HepG2 (cell line): ENCODE data around the gene CDS1. TPM values are rescaled to one million over a fixed set of nuclear protein-coding genes. Genes with fewer than 3 reads are reported as not detected.

Experiments
- ATAC-seq: fragments of 200-7000 bp; cut with Tn5 transposase; 3 replicates; pipeline ENCODE4 v1.9.1; 2020; ENCODE audit warnings: mild to moderate bottlenecking, moderate library complexity
- BruUV-seq: library from RNA; stranded (reverse); fragments of 400-500 nt; replicated peaks from 2 replicates; lab custom pipeline; 2021; lab: Mats Ljungman, UMichigan
- CTCF ChIA-PET: fragments of 300-600 bp; formaldehyde crosslinking; extraction: SDS; loops from one replicate; lab custom pipeline; 2021; ENCODE audit warnings: low total read pairs, inconsistent platforms, low intra/inter-chr PET ratio; lab: Yijun Ruan, JAX
- POLR2A ChIA-PET: fragments of 350-600 bp; sonication (Branson Sonifier 250); formaldehyde crosslinking; loops from one replicate; lab custom pipeline; 2020; ENCODE audit warnings: antibody characterized with exemption, inconsistent platforms; lab: Yijun Ruan, JAX
- DNase-seq: peaks from one replicate; pipeline ENCODE4 v3.0.0-alpha.2; 2015; ENCODE audit warnings: low spot score
- FAIRE-seq: peaks from 3 replicates; lab custom pipeline; 2011; peaks lifted over from hg19 to GRCh38; lab: Jason Lieb, UNC
- H2AFZ ChIP-seq: one replicate; pipeline ENCODE4 v1.6.1; 2011; ENCODE audit warnings: low read length, inconsistent platforms
- H3K27ac ChIP-seq: fragments of 300-600 bp; 3 replicates; pipeline ENCODE4 v1.8.0; 2011; ENCODE audit warnings: mixed run types, mild to moderate bottlenecking, mixed read lengths, low read length, inconsistent platforms; ENCODE audit not compliant: insufficient read depth; ENCODE audit errors: extremely low read length
- H3K27me3 ChIP-seq, 2 experiments: fragments of 200-600 bp in 1 of 2; 2 replicates in 1 of 2; 3 replicates in 1 of 2; pipeline versions ENCODE4 v1.6.0 to v1.8.0; 2011; ENCODE audit warnings: low read length in 2 of 2, mild to moderate bottlenecking in 2 of 2, moderate library complexity in 2 of 2, inconsistent platforms in 1 of 2; ENCODE audit not compliant: insufficient read depth in 2 of 2, control insufficient read depth in 1 of 2
- H3K36me3 ChIP-seq, 2 experiments: fragments of 200-600 bp in 1 of 2; replicated peaks in 1 of 2; 2 replicates in 1 of 2; 3 replicates in 1 of 2; pipeline versions ENCODE4 v1.5.1 to v1.8.0; 2011; ENCODE audit warnings: low read length in 2 of 2, inconsistent platforms in 1 of 2; ENCODE audit not compliant: insufficient read depth in 2 of 2, control insufficient read depth in 1 of 2
- H3K4me1 ChIP-seq: 2 replicates; pipeline ENCODE4 v1.5.1; 2012; ENCODE audit warnings: low read length, inconsistent platforms; ENCODE audit not compliant: insufficient read depth
- H3K4me2 ChIP-seq: 2 replicates; pipeline ENCODE4 v1.6.0; 2011; ENCODE audit warnings: low read depth, low read length, inconsistent platforms
- H3K4me3 ChIP-seq, 3 experiments: fragments of 200-600 bp in 1 of 3; sonication (generic), shearing (Covaris generic) in 1 of 3; replicated peaks in 1 of 3; 2 replicates each; pipeline ENCODE4 v1.5.1; 2011 to 2016; ENCODE audit warnings: low read length in 3 of 3, inconsistent platforms in 2 of 3, low read depth in 2 of 3, mild to moderate bottlenecking in 2 of 3, control low read depth in 1 of 3, mixed read lengths in 1 of 3; ENCODE audit not compliant: insufficient read depth in 1 of 3
- H3K79me2 ChIP-seq: one replicate; pipeline ENCODE4 v1.6.1; 2011; ENCODE audit warnings: low read length, inconsistent platforms; ENCODE audit not compliant: insufficient read depth
- H3K9ac ChIP-seq: 2 replicates; pipeline ENCODE4 v1.6.0; 2011; ENCODE audit warnings: mild to moderate bottlenecking, low read depth, low read length, inconsistent platforms; ENCODE audit not compliant: insufficient read depth
- H3K9me3 ChIP-seq: 2 replicates; pipeline ENCODE4 v1.5.1; 2012; ENCODE audit warnings: mild to moderate bottlenecking, low read length
- H4K20me1 ChIP-seq: 2 replicates; pipeline ENCODE4 v1.6.0; 2011; ENCODE audit warnings: inconsistent platforms, mild to moderate bottlenecking, low read length, moderate library complexity; ENCODE audit not compliant: insufficient read depth
- BORCS8-MEF2B ChIP-seq: sonication (generic); formaldehyde crosslinking; IDR thresholded peaks from 2 replicates; pipeline ENCODE4 v1.8.0; 2022; ENCODE audit warnings: mild to moderate bottlenecking, missing genetic modification reagents
- BRD4 ChIP-seq: sonication (generic); formaldehyde crosslinking; IDR thresholded peaks from 2 replicates; pipeline ENCODE4 v1.4.0; 2020; ENCODE audit warnings: missing genetic modification reagents
- ESRRA ChIP-seq: sonication (generic); formaldehyde crosslinking; IDR thresholded peaks from 2 replicates; pipeline ENCODE4 v1.5.1; 2020; ENCODE audit warnings: mild to moderate bottlenecking, low read depth, missing genetic modification reagents
- IRF2 ChIP-seq: IDR thresholded peaks from 2 replicates; pipeline ENCODE4 v1.6.1; 2018; ENCODE audit warnings: missing genetic modification reagents, missing compliant biosample characterization
- KDM5B ChIP-seq: sonication (generic); formaldehyde crosslinking; IDR thresholded peaks from 2 replicates; pipeline ENCODE4 v1.4.0; 2020; ENCODE audit warnings: missing genetic modification reagents, mild to moderate bottlenecking, borderline replicate concordance
- MIER3 ChIP-seq: IDR thresholded peaks from 2 replicates; pipeline ENCODE4 v1.6.1; 2016; ENCODE audit warnings: missing compliant biosample characterization, borderline replicate concordance
- RBAK ChIP-seq: sonication (generic); formaldehyde crosslinking; IDR thresholded peaks from 2 replicates; pipeline ENCODE4 v1.5.1; 2020; ENCODE audit warnings: mild to moderate bottlenecking, missing genetic modification reagents
- SMC3 ChIP-seq: IDR thresholded peaks from 2 replicates; pipeline ENCODE4 v1.6.1; 2011; ENCODE audit warnings: low read length, improper control_type of control experiment
- ZFP41 ChIP-seq: sonication (generic); formaldehyde crosslinking; IDR thresholded peaks from 2 replicates; pipeline ENCODE4 v1.4.0; 2020; ENCODE audit warnings: mild to moderate bottlenecking, missing genetic modification reagents, borderline replicate concordance
- ZNF292 ChIP-seq: sonication (generic); formaldehyde crosslinking; IDR thresholded peaks from 2 replicates; pipeline ENCODE4 v1.8.1; 2022; ENCODE audit warnings: mild to moderate bottlenecking, low read depth, missing genetic modification reagents, borderline replicate concordance
- ZNF577 ChIP-seq: sonication (generic); formaldehyde crosslinking; IDR thresholded peaks from 2 replicates; pipeline ENCODE4 v1.4.0; 2020; ENCODE audit warnings: mild to moderate bottlenecking, low read depth, missing genetic modification reagents, borderline replicate concordance
- WGBS: methylation state at CpG from one replicate; pipeline ENCODE4 v1.1.6; 2017; ENCODE audit warnings: low lambda C conversion rate; 5-methylcytosine and 5-hydroxymethylcytosine counted together
- in situ Hi-C: cut with HindIII; loops from 2 replicates; pipeline ENCODE4 v1.10.0; 2017; ENCODE audit warnings: low pct_unique_long_range_greater_than_20kb; ENCODE audit not compliant: extremely low pct_ligation_motif_present
- intact Hi-C: fragments of 100-400 bp; cut with micrococcal nuclease; formaldehyde crosslinking; loops from one replicate; pipeline ENCODE4 v1.10.0; 2022; ENCODE audit not compliant: unreplicated experiment
- polyA plus RNA-seq, 8 experiments: library from polyadenylated mRNA; depleted of rRNA in 3 of 8; stranded (reverse) in 7 of 8; unstranded in 1 of 8; fragments of >200 nt; fragmentation: Illumina TruSeq in 4 of 8; extraction: Trizol in 4 of 8; gene quantifications; 2 replicates each; pipeline versions ENCODE4 v1.2.1 to v1.2.3, GENCODE V29; 2011 to 2016; ENCODE audit warnings: low read depth in 4 of 8, missing spikeins in 1 of 8, mixed read lengths in 1 of 8; ENCODE audit not compliant: insufficient read depth in 1 of 8
- total RNA-seq, 5 experiments: library from RNA; depleted of rRNA; stranded (reverse); fragments of >200 nt; fragmentation: Illumina TruSeq; extraction: Trizol; gene quantifications; 2 replicates each; pipeline ENCODE4 v1.2.3, GENCODE V29; 2016; ENCODE audit warnings: low read depth in 1 of 5
- TF ChIP-seq, protein P1 (sequence below), 2 experiments: sonication (generic) in 1 of 2; formaldehyde crosslinking in 1 of 2; IDR thresholded peaks; 2 replicates each; pipeline versions ENCODE4 v1.6.1 to v1.9.0; 2014 to 2022; ENCODE audit warnings: antibody characterized with exemption in 1 of 2, borderline replicate concordance in 1 of 2, inconsistent platforms in 1 of 2, low read depth in 1 of 2, missing genetic modification reagents in 1 of 2

The CDS1 gene
- total and polyA plus RNA-seq, 2 of the 13 experiments (the other 11 are each of a cell fraction or from before 2014, with no cell fraction given), result 2.1 to 3.2 TPM

DNA sequence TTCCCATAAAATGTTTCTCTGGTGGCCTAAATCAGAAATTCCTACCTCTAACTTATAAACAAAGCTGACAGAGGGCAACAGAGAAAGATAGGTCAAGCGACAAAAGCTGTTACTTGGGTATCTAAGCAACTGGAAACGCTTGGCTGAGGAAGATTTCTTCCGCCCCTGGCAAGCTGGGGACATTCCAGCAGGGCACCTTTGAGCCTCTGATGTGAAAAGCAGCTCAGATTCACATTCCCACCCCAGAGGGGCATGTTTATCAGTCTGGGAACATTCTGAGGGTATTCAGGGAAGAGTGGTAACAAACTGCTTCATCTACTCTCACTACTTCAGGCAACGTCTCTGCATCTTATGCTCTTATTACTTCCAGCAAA, 3.5 kb upstream of the CDS1 start:
- H3K4me1 ChIP-seq, result peaks cover 22% of the 10 kb centered on the region
- in situ Hi-C loops (no loop called here), intact Hi-C loops (loop anchor here (2.0 kb wide), 1 partner anchor 387 kb away; the partner anchor contains the start of gene WDFY3)
- H3K4me2 ChIP-seq, result no peak overlapping the region
- CTCF ChIA-PET, result interaction anchor here (1.4 kb wide), 1 partner anchor 171 kb away, joined by 5 read pairs; no protein-coding TSS in a partner anchor
- no peak for ATAC-seq
- no peak overlapping the region for H3K27ac ChIP-seq
- H3K27me3 ChIP-seq, result peaks cover 1 to 21% of the 10 kb centered on the region in 2 experiments; a peak in 2 of 5 replicates
- FAIRE-seq, result no peak
- no peaks in the 10 kb centered on the region for H4K20me1 ChIP-seq
- H3K36me3 ChIP-seq, result no peaks in the 10 kb centered on the region
- H3K79me2 ChIP-seq, result no peaks in the 10 kb centered on the region
- BruUV-seq, result no TSS peak
- TF ChIP-seq ZNF292, result no peak
- TF ChIP-seq IRF2 (CRISPR knock-in tag), result no peak
- no peak for TF ChIP-seq SMC3
- no peak for TF ChIP-seq ESRRA (CRISPR knock-in tag)
- TF ChIP-seq BRD4 (CRISPR knock-in tag), result no peak
- TF ChIP-seq BORCS8-MEF2B, result no peak
- TF ChIP-seq ZFP41 (CRISPR knock-in tag), result no peak
- no peak for TF ChIP-seq ZNF577 (CRISPR knock-in tag)
- no peak overlapping the region for H3K4me3 ChIP-seq
- WGBS, result 51% methylated on average over 4 of the region's 4 CpGs
- no peak overlapping the region for H2AFZ ChIP-seq
- DNase-seq, result no peak
- POLR2A ChIA-PET, result no interaction called here
- H3K9me3 ChIP-seq, result no peaks in the 10 kb centered on the region
- no peak overlapping the region for H3K9ac ChIP-seq

DNA sequence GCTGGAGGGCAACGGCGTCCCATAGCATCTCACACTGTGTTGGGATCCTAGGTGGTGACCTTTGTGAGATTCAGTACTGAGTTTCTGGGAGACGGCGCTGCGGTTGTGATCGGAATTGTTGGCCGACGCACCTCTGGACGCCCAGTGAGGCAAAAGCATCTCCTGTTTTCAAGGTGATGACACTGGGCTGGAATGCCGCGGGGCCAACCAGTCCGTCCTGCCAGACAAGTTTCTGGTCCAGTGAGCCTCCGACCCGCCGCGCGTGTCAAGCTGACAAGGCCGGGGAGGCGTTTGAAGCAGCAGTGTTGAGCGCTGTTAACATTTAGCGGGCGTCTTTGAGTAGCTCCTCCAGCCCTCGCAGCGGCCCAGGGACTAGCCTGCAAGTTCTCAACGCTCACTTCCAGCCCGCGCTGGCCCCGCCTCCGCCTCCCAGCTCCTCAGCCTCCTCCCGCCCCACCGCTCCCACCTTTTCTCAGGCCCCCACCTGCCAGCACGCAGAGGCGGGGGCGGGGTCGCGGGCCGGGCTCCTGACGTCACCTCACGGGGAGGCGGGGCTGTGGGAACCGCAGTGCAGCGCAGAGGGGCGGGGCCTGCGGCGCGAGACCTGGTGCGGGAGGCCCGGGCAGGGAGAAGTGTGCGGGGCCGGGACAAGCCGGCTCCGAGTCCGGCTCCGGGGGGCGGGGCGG, 482 bp upstream of the CDS1 start:
- Histone ChIP-seq H3K4me3 (peak overlapping the region; percentile 71 to 84 (median 71)), H3K79me2 (no peaks in the 10 kb centered on the region), H4K20me1 (no peaks in the 10 kb centered on the region), H3K4me2 (peak overlapping the region; percentile 95), H3K36me3 (no peaks in the 10 kb centered on the region), H3K27ac (no peak overlapping the region), H2AFZ (no peak overlapping the region), H3K27me3 (peaks cover 2 to 21% of the 10 kb centered on the region in 2 experiments; a peak in 2 of 5 replicates), H3K4me1 (peaks cover 36% of the 10 kb centered on the region), H3K9ac (peak overlapping the region; percentile 27), H3K9me3 (no peaks in the 10 kb centered on the region)
- FAIRE-seq, result no peak
- no TSS peak for BruUV-seq
- POLR2A ChIA-PET, result interaction anchor here (0.7 kb wide), 1 partner anchor 384 kb away, joined by 4 read pairs; the partner anchor contains the start of gene WDFY3
- WGBS, result 3% methylated on average over 12 of the region's 56 CpGs
- in situ Hi-C loops (loop anchor here (5.0 to 10.0 kb wide), 2 partner anchors 125 to 382 kb away; partner anchors contain the start of gene WDFY3), intact Hi-C loops (loop anchor here (5.0 kb wide), 1 partner anchor 100 kb away; no protein-coding TSS in a partner anchor)
- DNase-seq, result peak; percentile 61
- peak; percentile 87 for ATAC-seq
- CTCF ChIA-PET, result no interaction called here
- TF ChIP-seq MIER3 (0 out of 2 replicates have a peak, but pooled peaks have one; percentile 48), RBAK (no peak), KDM5B (CRISPR knock-in tag) (0 out of 2 replicates have a peak, but pooled peaks have one; percentile 1)
- TF ChIP-seq, protein P1, sequence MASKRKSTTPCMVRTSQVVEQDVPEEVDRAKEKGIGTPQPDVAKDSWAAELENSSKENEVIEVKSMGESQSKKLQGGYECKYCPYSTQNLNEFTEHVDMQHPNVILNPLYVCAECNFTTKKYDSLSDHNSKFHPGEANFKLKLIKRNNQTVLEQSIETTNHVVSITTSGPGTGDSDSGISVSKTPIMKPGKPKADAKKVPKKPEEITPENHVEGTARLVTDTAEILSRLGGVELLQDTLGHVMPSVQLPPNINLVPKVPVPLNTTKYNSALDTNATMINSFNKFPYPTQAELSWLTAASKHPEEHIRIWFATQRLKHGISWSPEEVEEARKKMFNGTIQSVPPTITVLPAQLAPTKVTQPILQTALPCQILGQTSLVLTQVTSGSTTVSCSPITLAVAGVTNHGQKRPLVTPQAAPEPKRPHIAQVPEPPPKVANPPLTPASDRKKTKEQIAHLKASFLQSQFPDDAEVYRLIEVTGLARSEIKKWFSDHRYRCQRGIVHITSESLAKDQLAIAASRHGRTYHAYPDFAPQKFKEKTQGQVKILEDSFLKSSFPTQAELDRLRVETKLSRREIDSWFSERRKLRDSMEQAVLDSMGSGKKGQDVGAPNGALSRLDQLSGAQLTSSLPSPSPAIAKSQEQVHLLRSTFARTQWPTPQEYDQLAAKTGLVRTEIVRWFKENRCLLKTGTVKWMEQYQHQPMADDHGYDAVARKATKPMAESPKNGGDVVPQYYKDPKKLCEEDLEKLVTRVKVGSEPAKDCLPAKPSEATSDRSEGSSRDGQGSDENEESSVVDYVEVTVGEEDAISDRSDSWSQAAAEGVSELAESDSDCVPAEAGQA (IDR thresholded peaks at IDR 0.05; ENCODE audit: low read depth), result no peak
- TF ChIP-seq, protein P1 (CRISPR knock-in tag; IDR thresholded peaks at IDR 0.05; ENCODE audit: borderline replicate concordance), result no peak
